ENCODE results near the gene AMOTL2.

Gene AMOTL2

DNA sequence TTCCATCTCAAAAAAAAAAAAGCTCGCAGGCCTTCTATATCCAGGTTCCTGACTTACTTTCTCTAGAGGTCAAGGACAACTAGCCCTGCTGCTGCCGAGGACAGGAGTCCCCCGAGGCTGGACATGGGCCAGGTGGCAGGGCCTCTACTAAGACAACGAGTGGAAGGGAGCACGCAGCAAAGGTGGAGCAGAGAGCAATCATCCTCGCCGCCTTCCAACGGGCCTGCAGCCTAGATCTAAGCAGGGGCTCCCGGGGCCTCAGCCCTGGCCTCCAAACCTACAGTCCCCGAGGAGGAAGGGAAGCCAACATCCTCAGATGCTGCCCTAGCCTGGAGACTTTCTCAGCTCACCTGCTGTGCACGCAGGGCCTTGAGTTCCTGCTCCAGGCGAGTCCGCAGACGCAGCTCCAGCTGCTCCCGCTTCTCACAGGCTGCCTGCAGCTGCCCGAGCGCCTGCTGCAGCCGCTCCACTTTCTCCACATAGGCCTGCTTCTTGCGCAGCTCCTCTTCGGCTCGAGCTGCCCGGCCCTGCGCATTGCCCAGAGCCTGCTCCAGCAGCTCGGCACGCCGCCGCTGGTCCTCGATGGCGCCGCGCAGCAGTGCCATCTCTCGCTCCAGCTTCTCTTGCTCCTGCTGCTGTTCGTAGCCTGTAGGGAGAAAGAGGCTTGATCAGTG lies 12.9 kb downstream of the AMOTL2 start:
- no peak for DNase-seq (ENCODE audit: extremely low read depth, low read depth)
- TF ChIP-seq, protein P1, sequence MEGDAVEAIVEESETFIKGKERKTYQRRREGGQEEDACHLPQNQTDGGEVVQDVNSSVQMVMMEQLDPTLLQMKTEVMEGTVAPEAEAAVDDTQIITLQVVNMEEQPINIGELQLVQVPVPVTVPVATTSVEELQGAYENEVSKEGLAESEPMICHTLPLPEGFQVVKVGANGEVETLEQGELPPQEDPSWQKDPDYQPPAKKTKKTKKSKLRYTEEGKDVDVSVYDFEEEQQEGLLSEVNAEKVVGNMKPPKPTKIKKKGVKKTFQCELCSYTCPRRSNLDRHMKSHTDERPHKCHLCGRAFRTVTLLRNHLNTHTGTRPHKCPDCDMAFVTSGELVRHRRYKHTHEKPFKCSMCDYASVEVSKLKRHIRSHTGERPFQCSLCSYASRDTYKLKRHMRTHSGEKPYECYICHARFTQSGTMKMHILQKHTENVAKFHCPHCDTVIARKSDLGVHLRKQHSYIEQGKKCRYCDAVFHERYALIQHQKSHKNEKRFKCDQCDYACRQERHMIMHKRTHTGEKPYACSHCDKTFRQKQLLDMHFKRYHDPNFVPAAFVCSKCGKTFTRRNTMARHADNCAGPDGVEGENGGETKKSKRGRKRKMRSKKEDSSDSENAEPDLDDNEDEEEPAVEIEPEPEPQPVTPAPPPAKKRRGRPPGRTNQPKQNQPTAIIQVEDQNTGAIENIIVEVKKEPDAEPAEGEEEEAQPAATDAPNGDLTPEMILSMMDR (IDR thresholded peaks at IDR 0.05; ENCODE audit: low read depth, low read length): no peak

DNA sequence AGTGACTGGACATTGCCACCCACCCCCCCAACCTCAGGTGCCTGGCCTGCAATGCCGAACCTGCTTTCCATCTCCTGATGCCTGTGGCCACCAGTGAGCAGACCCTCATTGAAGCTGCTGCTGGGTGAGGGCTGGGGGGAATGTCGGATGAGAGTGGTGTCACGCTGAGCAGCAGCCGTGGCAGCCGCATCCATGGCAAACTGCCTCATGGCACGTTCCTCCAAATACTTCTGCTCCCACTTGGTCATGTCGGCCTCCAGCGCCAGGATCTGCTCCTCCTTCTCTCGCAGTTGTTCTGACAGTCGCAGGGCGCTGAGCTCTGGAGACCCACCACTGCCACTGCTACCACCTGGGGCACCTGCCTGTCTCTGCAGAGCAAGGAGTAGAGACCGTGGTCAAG lies 14.2 kb downstream of the AMOTL2 start:
- TF ChIP-seq, protein P1 (IDR thresholded peaks at IDR 0.05; ENCODE audit: low read depth, low read length): no peak
- DNase-seq (ENCODE audit: extremely low read depth, low read depth): no peak

DNA sequence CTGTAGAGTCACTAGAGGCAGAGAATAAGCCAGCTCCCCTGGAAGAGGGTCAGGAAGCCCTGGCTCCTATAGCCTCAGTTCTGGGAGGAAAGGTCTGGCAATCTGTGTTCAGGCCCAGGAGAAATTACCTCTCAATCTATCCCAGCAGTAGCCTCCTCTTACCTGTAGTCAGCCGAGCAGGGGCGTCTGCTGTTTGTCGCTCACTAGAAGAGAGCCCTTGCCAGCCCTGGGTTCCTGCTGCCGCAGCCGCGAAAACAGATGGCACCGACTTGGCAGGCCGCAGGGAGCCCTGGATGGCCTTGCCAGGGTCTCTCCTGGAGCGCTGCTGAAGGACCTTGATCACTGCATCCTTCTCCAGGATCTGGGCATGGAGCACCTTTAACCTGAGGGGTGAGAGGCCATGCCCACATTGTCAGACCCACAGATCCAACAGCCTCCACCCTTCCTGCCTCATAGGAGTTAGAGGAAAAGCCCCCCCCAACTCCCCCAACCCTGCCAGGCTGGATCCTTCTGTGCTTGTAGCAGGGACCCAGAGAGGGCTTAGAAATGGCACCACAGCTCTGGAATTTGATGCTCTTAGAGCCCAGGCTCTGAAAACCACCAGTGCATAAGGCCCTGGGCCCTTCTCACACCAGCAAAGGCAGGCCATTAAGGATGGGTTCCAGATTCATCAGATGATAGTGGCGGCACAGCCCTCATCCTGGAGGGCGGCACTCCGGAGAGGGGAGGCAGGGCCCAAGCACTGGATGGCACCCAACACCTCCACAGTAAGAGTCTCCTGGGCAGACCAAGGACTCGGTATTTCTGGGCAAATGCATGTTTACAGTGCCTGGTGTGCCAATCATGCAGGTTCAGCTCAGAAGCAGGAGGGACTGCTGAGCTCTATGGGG lies 14.9 kb downstream of the AMOTL2 start:
- DNase-seq (ENCODE audit: extremely low read depth, low read depth): no peak

DNA sequence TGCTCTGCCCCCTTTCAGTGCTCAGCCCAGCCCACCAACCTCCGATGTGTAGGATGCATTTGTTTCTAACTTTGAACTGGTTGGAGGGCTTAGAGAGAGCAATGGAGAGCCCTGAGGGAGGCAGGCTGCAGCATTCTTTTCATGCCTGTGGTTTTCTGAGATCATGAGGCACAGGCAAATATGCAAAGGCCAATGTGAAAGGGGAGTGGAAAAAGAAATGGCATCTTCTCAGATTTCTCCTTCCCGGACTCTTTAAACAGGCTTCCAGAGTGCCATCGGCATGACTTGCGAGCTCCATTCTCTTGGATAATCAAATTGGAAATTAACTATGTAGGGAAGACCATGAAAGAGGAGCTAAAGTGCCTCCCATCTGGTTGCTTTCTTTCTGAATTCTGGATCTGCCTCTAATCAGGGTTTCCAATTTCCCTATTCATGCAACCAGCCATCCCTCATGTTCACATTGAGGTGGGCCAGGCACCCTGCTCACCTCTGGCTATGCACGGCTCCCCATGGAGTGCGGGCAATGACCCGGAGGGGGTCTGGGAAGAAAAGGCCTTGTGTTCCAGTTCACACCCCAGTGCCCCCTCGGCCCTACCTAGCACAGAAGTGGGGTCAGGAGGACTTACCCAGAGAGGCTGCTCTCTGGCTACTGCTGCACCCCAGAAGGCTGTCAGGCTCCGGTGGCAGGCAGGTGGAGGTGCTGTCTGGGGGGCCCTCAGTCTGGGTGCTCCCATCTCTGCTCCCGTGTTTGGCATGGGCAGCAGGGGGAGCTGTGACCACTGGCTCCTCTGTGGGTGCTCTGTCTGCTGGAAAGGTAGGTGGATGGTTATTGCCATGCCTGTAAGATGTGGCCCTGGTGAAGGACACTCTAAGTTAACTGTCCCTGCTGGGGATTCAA lies 16.1 kb downstream of the AMOTL2 start:
- peak; percentile 94 for DNase-seq (ENCODE audit: extremely low read depth, low read depth)
- TF ChIP-seq, protein P1 (IDR thresholded peaks at IDR 0.05; ENCODE audit: low read depth, low read length): peak; percentile 44

More for the DNA sequence above, 14.9 kb downstream of the AMOTL2 start:
- TF ChIP-seq, protein P1 (IDR thresholded peaks at IDR 0.05; ENCODE audit: low read depth, low read length): no peak

DNA sequence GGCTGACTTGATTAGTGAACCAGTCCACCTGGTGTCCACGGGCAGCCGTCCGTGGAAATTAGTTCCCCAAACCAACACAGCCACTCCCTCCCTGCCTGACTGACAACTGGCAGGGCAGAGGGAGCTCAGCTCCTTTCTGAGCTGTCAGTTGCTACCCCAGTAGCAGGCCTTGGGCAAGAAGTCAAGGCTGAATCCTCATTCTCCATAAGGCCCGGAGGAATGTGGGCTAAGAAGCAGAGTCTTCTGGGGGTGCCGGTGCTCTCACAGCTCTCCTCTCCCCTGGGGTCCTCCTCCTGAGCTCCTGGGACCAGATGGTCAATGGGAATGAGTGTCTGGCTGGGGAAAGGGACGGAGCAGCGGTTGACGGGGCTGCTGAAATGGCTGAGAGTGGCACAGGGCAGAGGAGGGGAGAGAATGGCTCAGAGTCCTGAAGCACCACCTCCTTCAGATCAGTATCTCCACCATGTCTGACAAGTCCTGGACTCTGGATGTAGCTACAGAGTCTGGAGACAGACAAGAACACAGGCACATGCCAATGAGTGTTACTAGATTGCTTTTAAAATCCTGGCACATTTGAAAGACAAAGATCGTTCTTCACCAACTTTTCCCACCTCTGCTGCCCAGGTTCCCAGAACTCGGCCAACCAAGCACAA lies 16.9 kb downstream of the AMOTL2 start:
- DNase-seq (ENCODE audit: extremely low read depth, low read depth): no peak
- TF ChIP-seq, protein P1 (IDR thresholded peaks at IDR 0.05; ENCODE audit: low read depth, low read length): no peak

DNA sequence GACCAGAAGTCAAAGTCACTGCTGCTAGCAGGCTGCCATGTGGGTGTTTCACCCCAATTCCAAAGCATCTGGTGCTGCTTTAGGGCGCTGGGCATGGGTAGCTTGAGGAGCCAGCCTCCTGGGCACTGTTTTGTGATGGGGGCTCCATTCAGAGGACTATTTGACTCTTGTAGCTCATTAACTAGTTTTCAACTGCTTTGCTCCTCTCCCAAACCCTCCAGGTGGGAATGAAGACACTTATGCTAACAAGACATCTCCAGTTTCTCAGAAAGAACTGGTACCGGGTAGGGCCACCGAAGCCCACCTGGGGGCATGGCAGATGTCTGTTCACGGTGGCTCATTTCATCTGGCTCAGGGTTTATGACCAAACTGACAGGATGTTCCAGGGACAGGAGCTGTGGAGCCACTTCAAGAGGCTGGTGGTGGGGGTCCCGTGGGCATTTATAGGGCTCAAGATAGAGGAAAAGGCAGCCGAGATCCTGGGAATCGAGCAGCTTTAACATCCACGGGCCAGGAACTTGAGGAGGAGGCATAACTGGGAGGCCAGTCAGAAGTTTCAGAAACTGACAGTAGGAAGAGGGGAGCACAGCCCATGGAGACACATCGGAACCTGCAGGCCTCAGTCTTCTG lies 17.7 kb downstream of the AMOTL2 start:
- no peak for DNase-seq (ENCODE audit: extremely low read depth, low read depth)
- TF ChIP-seq, protein P1 (IDR thresholded peaks at IDR 0.05; ENCODE audit: low read depth, low read length): no peak
